ENCODE measurements around the gene RSAD1.

DNA sequence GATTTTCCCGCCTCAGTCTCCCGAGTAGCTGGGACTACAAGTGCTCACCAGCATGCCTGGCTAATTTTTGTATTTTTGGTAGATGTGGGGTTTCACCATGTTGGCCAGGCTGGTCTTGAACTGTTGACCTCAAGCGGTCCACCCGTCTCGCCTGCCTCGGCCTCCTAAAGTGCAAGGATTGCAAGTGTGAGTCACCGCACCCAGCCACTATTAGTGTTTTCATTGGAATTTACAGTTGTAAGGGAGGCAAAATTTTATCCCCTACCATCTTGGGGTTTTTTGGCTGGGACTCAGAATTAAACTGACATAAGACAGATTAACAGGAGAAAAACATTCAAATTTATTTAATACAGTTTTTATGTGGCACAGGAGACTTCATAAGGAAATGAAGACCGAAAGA is 17.3 kb downstream of the RSAD1 start:
- TF ChIP-seq, protein P1, sequence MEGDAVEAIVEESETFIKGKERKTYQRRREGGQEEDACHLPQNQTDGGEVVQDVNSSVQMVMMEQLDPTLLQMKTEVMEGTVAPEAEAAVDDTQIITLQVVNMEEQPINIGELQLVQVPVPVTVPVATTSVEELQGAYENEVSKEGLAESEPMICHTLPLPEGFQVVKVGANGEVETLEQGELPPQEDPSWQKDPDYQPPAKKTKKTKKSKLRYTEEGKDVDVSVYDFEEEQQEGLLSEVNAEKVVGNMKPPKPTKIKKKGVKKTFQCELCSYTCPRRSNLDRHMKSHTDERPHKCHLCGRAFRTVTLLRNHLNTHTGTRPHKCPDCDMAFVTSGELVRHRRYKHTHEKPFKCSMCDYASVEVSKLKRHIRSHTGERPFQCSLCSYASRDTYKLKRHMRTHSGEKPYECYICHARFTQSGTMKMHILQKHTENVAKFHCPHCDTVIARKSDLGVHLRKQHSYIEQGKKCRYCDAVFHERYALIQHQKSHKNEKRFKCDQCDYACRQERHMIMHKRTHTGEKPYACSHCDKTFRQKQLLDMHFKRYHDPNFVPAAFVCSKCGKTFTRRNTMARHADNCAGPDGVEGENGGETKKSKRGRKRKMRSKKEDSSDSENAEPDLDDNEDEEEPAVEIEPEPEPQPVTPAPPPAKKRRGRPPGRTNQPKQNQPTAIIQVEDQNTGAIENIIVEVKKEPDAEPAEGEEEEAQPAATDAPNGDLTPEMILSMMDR (IDR thresholded peaks at IDR 0.05): no peak
- TF ChIP-seq POLR2A (IDR thresholded peaks at IDR 0.05) (no peak), POLR2AphosphoS5 (IDR thresholded peaks at IDR 0.05; ENCODE audit: insufficient read depth in 1 of 2, low read depth in 1 of 2) (no peak)

Measured in vagina (tissue), 2 donors.